Measurements from ENCODE around the gene DPP6.
"Not testable (repeated sequence)": the region's sequence is repeated elsewhere in the genome, so short reads cannot be mapped to it uniquely, and the experiment has no call there.

Gene DPP6

GRCh38 chr7:154051643-154052529 lies at the start of gene DPP6:
TSS of gene DPP6 (plus strand) at chr7:154052398.
- DNase-seq, result not testable (repeated sequence)

GRCh38 chr7:154009423-154009911 lies 42.7 kb upstream of the DPP6 start:
- not testable (repeated sequence) for DNase-seq

GRCh38 chr7:154010726-154011568 lies 41.3 kb upstream of the DPP6 start:
- DNase-seq, result not testable (repeated sequence)

- not testable (repeated sequence) for DNase-seq
Measured at GRCh38 chr7:154012800-154013199, 39.4 kb upstream of the DPP6 start.

- DNase-seq, result not testable (repeated sequence)
Measured at GRCh38 chr7:154015636-154016035, 36.6 kb upstream of the DPP6 start.

GRCh38 chr7:154018354-154018753 lies 33.8 kb upstream of the DPP6 start:
- not testable (repeated sequence) for DNase-seq

GRCh38 chr7:154027805-154028204 lies 24.4 kb upstream of the DPP6 start:
- not testable (repeated sequence) for DNase-seq

- not testable (repeated sequence) for DNase-seq
Measured at GRCh38 chr7:154030476-154031080, 21.6 kb upstream of the DPP6 start.

GRCh38 chr7:154039466-154040165 lies 12.6 kb upstream of the DPP6 start:
- not testable (repeated sequence) for DNase-seq

GRCh38 chr7:154050394-154050793 lies 1.8 kb upstream of the DPP6 start:
- DNase-seq, result not testable (repeated sequence)

GRCh38 chr7:154051006-154051642 lies 1.1 kb upstream of the DPP6 start:
- not testable (repeated sequence) for DNase-seq

GRCh38 chr7:154052530-154053252 lies 493 bp downstream of the DPP6 start:
- DNase-seq, result not testable (repeated sequence)

GRCh38 chr7:154053466-154054312 lies 1.5 kb downstream of the DPP6 start:
- not testable (repeated sequence) for DNase-seq

- not testable (repeated sequence) for DNase-seq
Measured at GRCh38 chr7:154054664-154055063, 2.5 kb downstream of the DPP6 start.

GRCh38 chr7:154055491-154056106 lies 3.4 kb downstream of the DPP6 start:
- DNase-seq, result not testable (repeated sequence)

GRCh38 chr7:154058783-154059182 lies 6.6 kb downstream of the DPP6 start:
- DNase-seq, result not testable (repeated sequence)

- not testable (repeated sequence) for DNase-seq
Measured at GRCh38 chr7:154060551-154060950, 8.4 kb downstream of the DPP6 start.

GRCh38 chr7:154071833-154072232 lies 19.6 kb downstream of the DPP6 start:
- DNase-seq, result not testable (repeated sequence)

GRCh38 chr7:154072395-154073181 lies 20.4 kb downstream of the DPP6 start:
- not testable (repeated sequence) for DNase-seq

Data from DMS79 treated with DMSO at 0.1 percent for 48 hours (cell line).